Vagina (tissue), 2 donors: Measurements from ENCODE around the gene DNM1L. TPM values are rescaled to one million over a fixed set of nuclear protein-coding genes. Genes with fewer than 3 reads are reported as not detected.
A peak's percentile ranks its signal among the peaks of the same experiment; 100 is the strongest.

Experiments used
- DNase-seq, 2 donors: peaks; one replicate each; pipeline ENCODE4 v3.0.0-alpha.2; 2017; ENCODE audit errors: extremely low spot score in 2 of 2
- H3K27ac ChIP-seq: fragments of 200-600 bp; sonication (generic); one replicate; pipeline ENCODE4 v1.5.1; 2019
- H3K27me3 ChIP-seq: fragments of 200-600 bp; sonication (generic); one replicate; pipeline ENCODE4 v1.5.1; 2019
- H3K36me3 ChIP-seq, 2 donors: fragments of 200-600 bp; sonication (generic); one replicate each; pipeline ENCODE4 v1.5.1; 2017 to 2019
- H3K4me1 ChIP-seq: fragments of 200-600 bp; sonication (generic); one replicate; pipeline ENCODE4 v1.5.1; 2019
- H3K4me3 ChIP-seq, 2 donors: fragments of 200-600 bp; sonication (generic); 1 replicate in 1 of 2; 2 replicates in 1 of 2; pipeline ENCODE4 v1.5.1; 2016 to 2019
- H3K9me3 ChIP-seq: fragments of 200-600 bp; sonication (generic); one replicate; pipeline ENCODE4 v1.5.1; 2019
- POLR2A ChIP-seq, 2 donors: fragments of 450-650 bp; IDR thresholded peaks; one replicate each; pipeline ENCODE4 v1.6.1; 2017; ENCODE audit warnings: antibody characterized with exemption in 2 of 2, mild to moderate bottlenecking in 2 of 2, moderate library complexity in 2 of 2
- POLR2AphosphoS5 ChIP-seq, 2 donors: sonication (generic); formaldehyde crosslinking; IDR thresholded peaks; one replicate each; pipeline ENCODE4 v1.9.0; 2017; ENCODE audit warnings: antibody characterized with exemption in 2 of 2, mild to moderate bottlenecking in 2 of 2, low read depth in 1 of 2; ENCODE audit not compliant: insufficient read depth in 1 of 2
- intact Hi-C: fragments of 100-400 bp; cut with DNase I; formaldehyde crosslinking; loops from one replicate; pipeline ENCODE4 v1.15.1; 2023
- total RNA-seq: library from RNA; depleted of rRNA; stranded (reverse); fragments of >200 nt; gene quantifications from one replicate; pipeline ENCODE4 v1.2.3, GENCODE V29; 2016
- TF ChIP-seq, protein P1 (sequence below), 3 experiments: fragments of 450-650 bp in 2 of 3; fragments of 200-600 bp in 1 of 3; sonication (generic) in 1 of 3; IDR thresholded peaks; one replicate each; pipeline ENCODE4 v1.5.1; 2017 to 2019; ENCODE audit warnings: antibody characterized with exemption in 3 of 3, mild to moderate bottlenecking in 2 of 3, moderate library complexity in 2 of 3

The DNM1L gene
- total RNA-seq, 1 donor from 2014 or later = 81.8 TPM

DNA sequence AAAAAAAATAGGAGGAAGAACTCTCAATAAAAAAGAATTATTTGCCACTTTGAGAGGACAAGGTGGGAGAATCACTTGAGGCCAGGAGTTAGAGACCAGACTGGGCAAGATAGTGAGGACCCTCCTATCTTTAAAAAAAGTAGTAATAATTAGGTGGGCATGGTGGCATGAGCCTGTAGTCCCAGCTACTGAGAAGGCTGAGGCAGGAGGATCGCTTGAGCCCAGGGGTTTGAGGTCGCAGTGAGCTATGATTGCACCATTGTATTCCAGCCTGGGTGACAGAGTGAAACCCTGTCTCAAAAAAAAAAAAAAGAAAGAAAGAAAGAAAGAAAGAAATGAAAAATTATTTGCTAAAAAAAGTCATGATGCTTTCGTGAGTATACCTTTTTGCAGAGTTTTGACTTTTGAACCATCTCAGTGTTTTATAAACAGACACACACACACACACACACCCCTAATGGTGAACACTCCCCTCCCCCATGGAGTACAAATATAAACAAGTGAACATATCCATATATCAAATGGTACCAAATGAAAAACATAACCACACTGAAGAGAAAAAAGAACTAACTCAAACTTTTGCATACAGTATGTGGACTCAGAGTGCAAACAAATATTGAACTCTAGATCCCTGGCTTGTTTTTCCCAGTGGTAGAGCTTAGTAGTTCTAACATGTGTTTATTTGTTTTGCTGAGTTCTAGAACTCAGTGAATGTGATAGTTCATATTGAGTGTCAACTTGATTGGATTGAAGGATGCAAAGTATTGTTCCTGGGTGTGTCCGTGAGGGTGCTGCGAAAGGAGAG lies 27.7 kb upstream of the DNM1L start:
- no peak for TF ChIP-seq POLR2A (IDR thresholded peaks at IDR 0.05)
- no peak overlapping the region for H3K27ac ChIP-seq
- no peaks in the 10 kb centered on the region for H3K36me3 ChIP-seq
- no peaks in the 10 kb centered on the region for H3K9me3 ChIP-seq
- H3K27me3 ChIP-seq = no peaks in the 10 kb centered on the region
- DNase-seq = no peak
- intact Hi-C loops = no loop called here
- H3K4me3 ChIP-seq = no peak overlapping the region
- no peaks in the 10 kb centered on the region for H3K4me1 ChIP-seq

GRCh38 chr12:32651956-32652210 lies 27.2 kb upstream of the DNM1L start:
- Histone ChIP-seq H3K9me3 (no peaks in the 10 kb centered on the region), H3K27ac (no peak overlapping the region), H3K27me3 (no peaks in the 10 kb centered on the region), H3K36me3 (no peaks in the 10 kb centered on the region), H3K4me1 (no peaks in the 10 kb centered on the region), H3K4me3 (no peak overlapping the region)
- no peak for DNase-seq
- no peak for TF ChIP-seq POLR2A (IDR thresholded peaks at IDR 0.05)
- intact Hi-C loops = no loop called here

- TF ChIP-seq POLR2A (IDR thresholded peaks at IDR 0.05) = no peak
- TF ChIP-seq, protein P1, sequence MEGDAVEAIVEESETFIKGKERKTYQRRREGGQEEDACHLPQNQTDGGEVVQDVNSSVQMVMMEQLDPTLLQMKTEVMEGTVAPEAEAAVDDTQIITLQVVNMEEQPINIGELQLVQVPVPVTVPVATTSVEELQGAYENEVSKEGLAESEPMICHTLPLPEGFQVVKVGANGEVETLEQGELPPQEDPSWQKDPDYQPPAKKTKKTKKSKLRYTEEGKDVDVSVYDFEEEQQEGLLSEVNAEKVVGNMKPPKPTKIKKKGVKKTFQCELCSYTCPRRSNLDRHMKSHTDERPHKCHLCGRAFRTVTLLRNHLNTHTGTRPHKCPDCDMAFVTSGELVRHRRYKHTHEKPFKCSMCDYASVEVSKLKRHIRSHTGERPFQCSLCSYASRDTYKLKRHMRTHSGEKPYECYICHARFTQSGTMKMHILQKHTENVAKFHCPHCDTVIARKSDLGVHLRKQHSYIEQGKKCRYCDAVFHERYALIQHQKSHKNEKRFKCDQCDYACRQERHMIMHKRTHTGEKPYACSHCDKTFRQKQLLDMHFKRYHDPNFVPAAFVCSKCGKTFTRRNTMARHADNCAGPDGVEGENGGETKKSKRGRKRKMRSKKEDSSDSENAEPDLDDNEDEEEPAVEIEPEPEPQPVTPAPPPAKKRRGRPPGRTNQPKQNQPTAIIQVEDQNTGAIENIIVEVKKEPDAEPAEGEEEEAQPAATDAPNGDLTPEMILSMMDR (IDR thresholded peaks at IDR 0.05) = no peak
- TF ChIP-seq POLR2AphosphoS5 (IDR thresholded peaks at IDR 0.05; ENCODE audit: insufficient read depth in 1 of 2, low read depth in 1 of 2) = no peak
- H3K9me3 ChIP-seq = no peaks in the 10 kb centered on the region
- H3K4me1 ChIP-seq = peaks cover 10% of the 10 kb centered on the region
- no peak overlapping the region for H3K27ac ChIP-seq
- no peak overlapping the region for H3K4me3 ChIP-seq
- no peaks in the 10 kb centered on the region for H3K27me3 ChIP-seq
- no peaks in the 10 kb centered on the region for H3K36me3 ChIP-seq
- intact Hi-C loops = no loop called here
- no peak for DNase-seq
Measured at GRCh38 chr12:32659908-32660440, 19.1 kb upstream of the DNM1L start.

DNA sequence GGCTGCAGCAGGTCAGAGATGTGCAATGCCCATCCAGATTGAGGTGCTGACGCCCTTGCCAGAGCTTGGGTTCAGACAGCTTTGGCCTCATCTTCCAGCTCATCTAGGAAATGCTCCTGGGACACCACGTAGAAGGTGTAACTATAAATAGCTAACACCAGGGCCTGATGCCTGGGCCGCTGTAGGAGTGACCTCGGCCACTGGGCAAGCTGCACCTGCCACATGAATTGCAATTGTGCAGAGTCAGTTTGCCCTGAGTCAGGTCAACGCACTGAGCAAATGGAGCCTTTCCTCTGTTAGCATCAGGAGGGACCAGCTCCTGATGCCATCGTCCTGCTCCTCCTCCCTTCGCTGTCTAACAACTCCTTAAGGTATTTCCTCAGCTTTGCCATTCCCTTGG lies 17.4 kb upstream of the DNM1L start:
- intact Hi-C loops = no loop called here
- H3K27me3 ChIP-seq = no peaks in the 10 kb centered on the region
- no peak overlapping the region for H3K4me3 ChIP-seq
- peaks cover 10% of the 10 kb centered on the region for H3K4me1 ChIP-seq
- no peak for DNase-seq
- TF ChIP-seq POLR2A (IDR thresholded peaks at IDR 0.05) (no peak), POLR2AphosphoS5 (IDR thresholded peaks at IDR 0.05; ENCODE audit: insufficient read depth in 1 of 2, low read depth in 1 of 2) (no peak)
- TF ChIP-seq, protein P1 (IDR thresholded peaks at IDR 0.05) = no peak
- no peak overlapping the region for H3K27ac ChIP-seq
- H3K36me3 ChIP-seq = no peaks in the 10 kb centered on the region
- no peaks in the 10 kb centered on the region for H3K9me3 ChIP-seq

DNA sequence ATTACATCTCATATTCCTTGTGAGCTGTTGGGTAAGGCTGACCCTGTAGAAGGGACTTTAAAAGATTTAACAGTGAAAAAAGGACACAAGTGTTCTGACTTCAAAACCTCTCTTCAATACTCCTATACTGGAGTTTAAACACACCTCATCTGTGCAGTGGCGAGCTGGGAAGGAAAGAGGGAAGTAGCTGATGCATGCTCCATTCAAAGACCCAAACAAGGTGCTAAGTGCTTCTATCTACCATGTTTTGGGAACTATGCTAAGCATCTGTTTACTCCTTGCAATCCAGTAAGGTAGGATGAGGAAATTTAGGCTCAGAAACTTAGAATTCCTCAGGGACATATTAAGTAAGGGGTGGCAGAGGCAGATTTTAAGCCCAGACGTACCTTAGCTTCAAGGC lies 16.4 kb upstream of the DNM1L start:
- TF ChIP-seq, protein P1 (IDR thresholded peaks at IDR 0.05) = no peak
- DNase-seq = no peak
- Histone ChIP-seq H3K9me3 (no peaks in the 10 kb centered on the region), H3K4me1 (peaks cover 10% of the 10 kb centered on the region), H3K4me3 (no peak overlapping the region), H3K27me3 (no peaks in the 10 kb centered on the region), H3K27ac (no peak overlapping the region), H3K36me3 (no peaks in the 10 kb centered on the region)
- intact Hi-C loops = no loop called here

DNA sequence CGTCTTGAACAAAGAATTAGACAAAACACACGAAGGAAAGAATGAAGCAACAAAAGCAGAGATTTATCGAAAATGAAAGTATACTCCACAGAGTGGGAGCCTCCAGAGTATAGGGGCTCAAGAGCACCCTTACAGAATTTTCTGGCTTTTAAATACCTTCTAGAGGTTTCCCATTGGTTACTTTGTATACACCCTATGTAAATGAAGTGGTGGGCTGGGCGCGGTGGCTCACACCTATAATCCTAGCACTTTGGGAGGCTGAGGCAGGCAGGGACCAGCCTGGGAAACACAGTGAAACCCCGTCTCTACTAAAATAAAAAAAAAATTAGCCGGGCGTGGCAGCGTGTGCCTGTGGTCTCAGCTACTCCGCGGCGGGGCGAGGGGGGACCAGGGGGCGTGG lies 13.1 kb upstream of the DNM1L start:
- Histone ChIP-seq H3K9me3 (no peaks in the 10 kb centered on the region), H3K4me3 (peak overlapping the region in 1 of 2 donors; percentile 14), H3K27me3 (no peaks in the 10 kb centered on the region), H3K36me3 (no peaks in the 10 kb centered on the region), H3K4me1 (no peaks in the 10 kb centered on the region), H3K27ac (no peak overlapping the region)
- TF ChIP-seq, protein P1 (IDR thresholded peaks at IDR 0.05) = no peak
- no peak for TF ChIP-seq POLR2A (IDR thresholded peaks at IDR 0.05)
- no peak for TF ChIP-seq POLR2AphosphoS5 (IDR thresholded peaks at IDR 0.05; ENCODE audit: insufficient read depth in 1 of 2, low read depth in 1 of 2)
- intact Hi-C loops = no loop called here
- no peak for DNase-seq
